ENCODE measurements around the gene ATPAF2. TPM values are rescaled to one million over a fixed set of nuclear protein-coding genes. Genes with fewer than 3 reads are reported as not detected.
"Not testable (repeated sequence)": the region's sequence is repeated elsewhere in the genome, so short reads cannot be mapped to it uniquely, and the experiment has no call there.

The ATPAF2 gene
- total RNA-seq, 1 donor from 2014 or later = 26.1 TPM

- no peak for DNase-seq (ENCODE audit: low spot score)
Observed at GRCh38 chr17:18009609-18010420, 29.2 kb downstream of the ATPAF2 start.

- DNase-seq (ENCODE audit: low spot score) = no peak
Observed at GRCh38 chr17:18008496-18009268, 30.3 kb downstream of the ATPAF2 start.

- no peak for DNase-seq (ENCODE audit: low spot score)
Observed at GRCh38 chr17:18006495-18007239, 32.3 kb downstream of the ATPAF2 start.

- DNase-seq (ENCODE audit: low spot score) = no peak
Observed at GRCh38 chr17:18005496-18005895, 33.5 kb downstream of the ATPAF2 start.

- no peak for DNase-seq (ENCODE audit: low spot score)
Observed at GRCh38 chr17:18004884-18005305, 34.1 kb downstream of the ATPAF2 start.

GRCh38 chr17:18004345-18004744 is 34.6 kb downstream of the ATPAF2 start:
- DNase-seq (ENCODE audit: low spot score) = no peak

GRCh38 chr17:18002171-18002570 is 36.8 kb downstream of the ATPAF2 start:
- no peak for DNase-seq (ENCODE audit: low spot score)

- DNase-seq (ENCODE audit: low spot score) = no peak
Observed at GRCh38 chr17:18000030-18000408, 38.9 kb downstream of the ATPAF2 start.

GRCh38 chr17:17999364-18000029 is 39.5 kb downstream of the ATPAF2 start:
- no peak for DNase-seq (ENCODE audit: low spot score)

- DNase-seq (ENCODE audit: low spot score) = no peak
Observed at GRCh38 chr17:17998934-17999333, 40.0 kb downstream of the ATPAF2 start.

GRCh38 chr17:17995887-17996286 is 43.1 kb downstream of the ATPAF2 start:
- DNase-seq (ENCODE audit: low spot score) = not testable (repeated sequence)

- DNase-seq (ENCODE audit: low spot score) = no peak
Observed at GRCh38 chr17:17994271-17995069, 44.5 kb downstream of the ATPAF2 start.

GRCh38 chr17:17993852-17994251 is 45.1 kb downstream of the ATPAF2 start:
- no peak for DNase-seq (ENCODE audit: low spot score)

- no peak for DNase-seq (ENCODE audit: low spot score)
Observed at GRCh38 chr17:17993366-17993765, 45.6 kb downstream of the ATPAF2 start.

GRCh38 chr17:17990282-17990681 is 48.7 kb downstream of the ATPAF2 start:
- DNase-seq (ENCODE audit: low spot score) = no peak

GRCh38 chr17:17989618-17990017 is 49.4 kb downstream of the ATPAF2 start:
- DNase-seq (ENCODE audit: low spot score) = no peak

- DNase-seq (ENCODE audit: low spot score) = no peak
Observed at GRCh38 chr17:17989081-17989480, 49.9 kb downstream of the ATPAF2 start.

- DNase-seq (ENCODE audit: low spot score) = no peak
Observed at GRCh38 chr17:17988427-17988945, 50.5 kb downstream of the ATPAF2 start.

GRCh38 chr17:17987901-17988300 is 51.1 kb downstream of the ATPAF2 start:
- DNase-seq (ENCODE audit: low spot score) = no peak

- DNase-seq (ENCODE audit: low spot score) = no peak
Observed at GRCh38 chr17:17987187-17987896, 51.6 kb downstream of the ATPAF2 start.

All from ureter (tissue), 1 donor.